A673 (cell line): ENCODE results near the gene PARD3. TPM values are rescaled to one million over a fixed set of nuclear protein-coding genes. Genes with fewer than 3 reads are reported as not detected.

Experiments
- BruUV-seq: library from RNA; stranded (reverse); fragments of 400-500 nt; replicated peaks from 2 replicates; lab custom pipeline; 2021; lab: Mats Ljungman, UMichigan
- CTCF ChIA-PET: fragments of 300-600 bp; sonication (Branson Sonifier 250); formaldehyde crosslinking; loops from one replicate; lab custom pipeline; 2022; ENCODE audit warnings: antibody characterized with exemption; lab: Charles Lee
- POLR2A ChIA-PET: fragments of 300-600 bp; sonication (Branson Sonifier 250); formaldehyde crosslinking; loops from one replicate; lab custom pipeline; 2022; ENCODE audit warnings: antibody characterized with exemption; ENCODE audit not compliant: low non-redundant PET; lab: Charles Lee
- DNase-seq: peaks from one replicate; pipeline ENCODE4 v3.0.0-alpha.2; 2015; ENCODE audit warnings: low spot score
- H3K27ac ChIP-seq: fragments of 200-600 bp; sonication (generic); 2 replicates; pipeline ENCODE4 v1.5.1; 2016; ENCODE audit warnings: mixed run types, low read depth, mild to moderate bottlenecking, mixed read lengths, antibody characterized with exemption, low read length; ENCODE audit not compliant: poor library complexity, severe bottlenecking
- H3K27me3 ChIP-seq: fragments of 200-600 bp; sonication (generic); replicated peaks from 2 replicates; pipeline ENCODE4 v1.6.1; 2017; ENCODE audit warnings: mixed run types, low read depth, mild to moderate bottlenecking, mixed read lengths, antibody characterized with exemption, low read length; ENCODE audit not compliant: insufficient read depth, poor library complexity
- H3K36me3 ChIP-seq: fragments of 200-600 bp; sonication (generic); 2 replicates; pipeline ENCODE4 v1.6.1; 2016; ENCODE audit warnings: mixed run types, mild to moderate bottlenecking, mixed read lengths, antibody characterized with exemption, low read length; ENCODE audit not compliant: insufficient read depth, poor library complexity, severe bottlenecking
- H3K4me1 ChIP-seq: fragments of 200-600 bp; sonication (generic); 2 replicates; pipeline ENCODE4 v1.6.1; 2017; ENCODE audit warnings: mixed run types, mild to moderate bottlenecking, mixed read lengths, antibody characterized with exemption, low read length; ENCODE audit not compliant: insufficient read depth, poor library complexity, severe bottlenecking
- H3K4me3 ChIP-seq: fragments of 200-600 bp; sonication (generic); 2 replicates; pipeline ENCODE4 v1.5.1; 2016; ENCODE audit warnings: low read depth, mixed run types, mild to moderate bottlenecking, mixed read lengths, low read length; ENCODE audit not compliant: poor library complexity, severe bottlenecking
- H3K9me3 ChIP-seq: fragments of 200-600 bp; sonication (generic); 2 replicates; pipeline ENCODE4 v1.6.1; 2016; ENCODE audit warnings: mixed run types, low read depth, mild to moderate bottlenecking, mixed read lengths, antibody characterized with exemption, low read length; ENCODE audit not compliant: poor library complexity, severe bottlenecking
- EZH2 ChIP-seq: fragments of 200-600 bp; sonication (generic); IDR thresholded peaks from 2 replicates; pipeline ENCODE4 v1.6.1; 2017; ENCODE audit warnings: borderline replicate concordance, low read depth, mild to moderate bottlenecking, mixed read lengths, antibody characterized with exemption, low read length; ENCODE audit not compliant: poor library complexity, severe bottlenecking
- intact Hi-C: fragments of 100-400 bp; cut with micrococcal nuclease; formaldehyde crosslinking; loops from one replicate; pipeline ENCODE4 v1.10.0; 2022; ENCODE audit not compliant: unreplicated experiment
- total RNA-seq: library from RNA; stranded (reverse); gene quantifications from 2 replicates; pipeline ENCODE4 v1.2.3, GENCODE V29; 2021
- TF ChIP-seq, protein P1 (sequence below): fragments of 300-800, 200-600 bp; sonication (generic); conservative IDR thresholded peaks from 2 replicates; pipeline ENCODE4 v1.5.1; 2017; ENCODE audit warnings: low read depth, mild to moderate bottlenecking, antibody characterized with exemption, low read length, moderate library complexity, mixed read lengths

The PARD3 gene
- total RNA-seq, 1 experiment from 2014 or later, result 28.0 TPM

DNA sequence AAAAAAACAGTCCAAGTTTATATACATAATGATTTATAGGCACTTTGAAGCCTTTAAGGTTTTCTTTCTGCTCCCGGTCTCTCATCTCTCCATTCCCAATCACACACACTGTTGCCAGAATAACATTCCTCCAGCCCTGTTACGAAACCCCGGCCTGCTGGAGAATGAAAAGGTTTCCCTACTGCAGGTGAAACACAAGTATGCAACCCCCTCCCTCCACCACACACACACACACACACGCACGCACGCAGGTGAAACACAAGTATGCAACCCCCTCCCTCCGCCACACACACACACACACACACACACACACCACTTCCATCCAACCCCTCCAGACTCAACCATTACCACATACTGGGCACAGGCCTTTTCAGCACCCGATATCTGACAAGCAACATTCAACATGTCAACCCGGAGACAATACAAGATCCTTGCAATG lies 87.5 kb downstream of the PARD3 start:
- no peaks in the 10 kb centered on the region for H3K36me3 ChIP-seq
- no peaks in the 10 kb centered on the region for H3K9me3 ChIP-seq
- no peaks in the 10 kb centered on the region for H3K27me3 ChIP-seq
- TF ChIP-seq, protein P1, sequence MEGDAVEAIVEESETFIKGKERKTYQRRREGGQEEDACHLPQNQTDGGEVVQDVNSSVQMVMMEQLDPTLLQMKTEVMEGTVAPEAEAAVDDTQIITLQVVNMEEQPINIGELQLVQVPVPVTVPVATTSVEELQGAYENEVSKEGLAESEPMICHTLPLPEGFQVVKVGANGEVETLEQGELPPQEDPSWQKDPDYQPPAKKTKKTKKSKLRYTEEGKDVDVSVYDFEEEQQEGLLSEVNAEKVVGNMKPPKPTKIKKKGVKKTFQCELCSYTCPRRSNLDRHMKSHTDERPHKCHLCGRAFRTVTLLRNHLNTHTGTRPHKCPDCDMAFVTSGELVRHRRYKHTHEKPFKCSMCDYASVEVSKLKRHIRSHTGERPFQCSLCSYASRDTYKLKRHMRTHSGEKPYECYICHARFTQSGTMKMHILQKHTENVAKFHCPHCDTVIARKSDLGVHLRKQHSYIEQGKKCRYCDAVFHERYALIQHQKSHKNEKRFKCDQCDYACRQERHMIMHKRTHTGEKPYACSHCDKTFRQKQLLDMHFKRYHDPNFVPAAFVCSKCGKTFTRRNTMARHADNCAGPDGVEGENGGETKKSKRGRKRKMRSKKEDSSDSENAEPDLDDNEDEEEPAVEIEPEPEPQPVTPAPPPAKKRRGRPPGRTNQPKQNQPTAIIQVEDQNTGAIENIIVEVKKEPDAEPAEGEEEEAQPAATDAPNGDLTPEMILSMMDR, result no peak
- TF ChIP-seq EZH2, result no peak
- peaks cover 34% of the 10 kb centered on the region for H3K4me1 ChIP-seq
- CTCF ChIA-PET, result no interaction called here
- no peak overlapping the region for H3K27ac ChIP-seq
- no TSS peak for BruUV-seq
- H3K4me3 ChIP-seq, result no peak overlapping the region
- POLR2A ChIA-PET, result no interaction called here
- no peak for DNase-seq
- intact Hi-C loops, result loop anchor here (10.0 kb wide), 1 partner anchor 257 kb away; no protein-coding TSS in a partner anchor

GRCh38 chr10:34726862-34727261 lies 88.2 kb downstream of the PARD3 start:
- ChIA-PET POLR2A (no interaction called here), CTCF (no interaction called here)
- intact Hi-C loops, result loop anchor here (10.0 kb wide), 1 partner anchor 258 kb away; no protein-coding TSS in a partner anchor
- TF ChIP-seq, protein P1, result no peak
- TF ChIP-seq EZH2, result no peak
- no peak for DNase-seq
- Histone ChIP-seq H3K9me3 (no peaks in the 10 kb centered on the region), H3K36me3 (no peaks in the 10 kb centered on the region), H3K4me3 (no peak overlapping the region), H3K27ac (no peak overlapping the region), H3K27me3 (no peaks in the 10 kb centered on the region), H3K4me1 (peaks cover 27% of the 10 kb centered on the region)
- BruUV-seq, result no TSS peak

- BruUV-seq, result no TSS peak
- Histone ChIP-seq H3K4me1 (peaks cover 17% of the 10 kb centered on the region), H3K27me3 (no peaks in the 10 kb centered on the region), H3K27ac (no peak overlapping the region), H3K36me3 (no peaks in the 10 kb centered on the region), H3K4me3 (no peak overlapping the region), H3K9me3 (no peaks in the 10 kb centered on the region)
- TF ChIP-seq, protein P1, result peak; percentile 70
- TF ChIP-seq EZH2, result no peak
- DNase-seq, result peak; percentile 80
- ChIA-PET POLR2A (no interaction called here), CTCF (interaction anchor here (0.7 to 1.7 kb wide), 5 partner anchors 9 to 295 kb away, joined by 4 to 8 read pairs (median 5); no protein-coding TSS in a partner anchor)
- intact Hi-C loops, result loop anchor here (5.0 to 10.0 kb wide), 3 partner anchors 89 to 304 kb away; no protein-coding TSS in a partner anchor
Measured at GRCh38 chr10:34723750-34724149, 91.3 kb downstream of the PARD3 start.
